ENCODE data around the gene COPS3.

Gene COPS3

DNA sequence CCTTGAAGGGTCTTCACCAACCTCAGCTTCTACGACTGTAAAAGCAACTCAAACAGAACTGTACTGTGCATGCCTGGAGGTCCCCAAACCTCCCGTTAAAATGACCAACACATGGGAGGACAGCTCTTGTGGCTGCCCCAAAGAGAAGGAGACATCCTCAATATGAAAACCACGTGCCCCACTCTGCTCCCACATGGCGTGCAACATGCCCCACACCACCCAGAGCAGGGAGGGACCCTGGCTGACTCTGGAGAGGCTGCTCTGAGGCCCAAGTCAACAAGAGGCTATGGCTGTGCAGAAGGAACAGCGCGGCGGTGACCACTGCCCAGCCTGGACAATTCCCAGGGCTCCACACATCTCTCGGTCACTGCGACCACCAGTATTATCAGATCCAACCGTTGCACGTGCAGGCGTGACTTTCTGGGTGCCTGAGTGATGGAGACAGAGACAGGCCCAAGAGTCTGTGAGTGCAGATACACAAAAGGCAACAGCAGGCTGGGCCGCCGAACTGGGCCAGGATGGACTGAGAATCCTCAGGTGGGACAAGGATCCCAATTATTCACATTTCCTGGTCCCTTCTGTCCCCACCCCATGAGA, 76.3 kb downstream of the COPS3 start:
- TF ChIP-seq GATA3 (IDR thresholded peaks at IDR 0.05; ENCODE audit: low read depth, low read length) (no peak), GATA2 (IDR thresholded peaks at IDR 0.05; ENCODE audit: low read depth, low read length) (no peak)

DNA sequence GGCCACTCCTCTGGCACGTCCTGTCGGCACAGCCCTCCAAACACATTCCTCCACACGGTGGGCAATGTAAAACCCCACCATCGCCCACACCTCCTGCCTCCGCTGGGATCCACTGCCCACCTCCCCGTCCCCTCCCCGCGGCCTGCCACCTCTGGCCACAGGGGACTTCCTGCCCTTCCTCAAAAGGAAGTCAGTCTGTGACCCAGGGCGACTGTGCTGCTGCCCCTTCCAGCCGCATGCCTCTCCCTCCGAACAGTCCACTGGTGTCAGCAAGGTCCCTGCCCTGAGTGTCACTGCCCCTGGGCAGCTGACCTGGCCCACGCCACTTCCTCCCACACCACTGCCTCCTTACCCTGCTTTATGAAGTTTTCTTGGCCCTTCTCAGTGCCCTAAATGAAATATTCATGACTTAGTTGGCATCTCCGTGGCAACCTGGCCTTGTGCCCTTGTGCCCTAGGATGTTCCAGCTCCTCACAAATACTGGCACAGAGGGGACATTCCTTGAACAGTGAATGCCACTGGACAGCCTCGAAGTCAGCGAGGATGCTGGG, 76.9 kb downstream of the COPS3 start:
- TF ChIP-seq GATA2 (IDR thresholded peaks at IDR 0.05; ENCODE audit: low read depth, low read length) (no peak), GATA3 (IDR thresholded peaks at IDR 0.05; ENCODE audit: low read depth, low read length) (no peak)

DNA sequence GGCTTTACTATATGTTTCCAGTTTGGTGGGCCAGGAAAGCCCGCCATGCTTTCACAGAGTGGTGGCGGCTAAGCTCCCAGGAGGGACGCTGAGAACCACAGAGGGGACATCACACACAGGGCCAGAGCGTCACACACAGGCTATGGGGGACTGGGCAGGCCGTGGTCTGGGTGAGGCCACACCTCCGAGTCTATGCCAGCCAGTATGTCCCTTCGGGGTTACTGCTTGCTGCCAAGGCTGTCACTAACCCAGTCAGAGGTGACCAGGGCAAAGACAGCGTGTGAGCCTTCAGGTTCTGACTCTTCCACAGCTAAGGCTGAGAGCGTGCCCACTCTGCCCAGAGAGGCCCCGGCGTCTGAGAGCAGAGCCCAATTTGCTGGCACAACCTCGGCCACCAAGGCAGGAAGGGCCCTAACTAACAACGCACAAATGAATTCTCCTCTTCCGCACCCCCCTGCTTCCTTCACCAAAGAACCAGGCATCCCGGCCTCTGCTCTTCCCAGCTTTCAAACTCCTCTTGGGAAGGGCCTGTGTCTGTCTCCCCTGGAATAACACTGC, 77.8 kb downstream of the COPS3 start:
- no peak for TF ChIP-seq GATA3 (IDR thresholded peaks at IDR 0.05; ENCODE audit: low read depth, low read length)
- TF ChIP-seq GATA2 (IDR thresholded peaks at IDR 0.05; ENCODE audit: low read depth, low read length) = no peak

GRCh38 chr17:17201907-17202306, 79.1 kb downstream of the COPS3 start:
- TF ChIP-seq GATA3 (IDR thresholded peaks at IDR 0.05; ENCODE audit: low read depth, low read length) = no peak
- TF ChIP-seq GATA2 (IDR thresholded peaks at IDR 0.05; ENCODE audit: low read depth, low read length) = no peak

DNA sequence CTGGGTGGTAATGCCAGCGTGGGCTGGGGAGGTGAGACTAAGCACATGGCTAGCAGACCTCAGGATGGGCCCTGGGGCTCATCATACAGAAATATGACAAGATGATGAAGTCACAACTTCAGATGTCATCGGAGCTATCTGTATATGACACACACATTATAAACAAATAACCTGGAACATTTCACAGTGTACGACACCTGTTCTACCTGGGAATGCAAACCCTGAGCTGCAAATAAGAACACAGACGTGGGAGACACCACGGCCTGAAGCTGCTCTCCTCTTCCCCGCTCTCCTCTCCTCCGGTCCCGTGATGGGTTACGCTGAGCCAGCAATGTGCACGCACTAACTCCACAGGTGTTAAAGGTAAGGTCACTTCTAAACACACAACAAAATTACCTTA, 79.8 kb downstream of the COPS3 start:
- TF ChIP-seq GATA2 (IDR thresholded peaks at IDR 0.05; ENCODE audit: low read depth, low read length) = no peak
- TF ChIP-seq GATA3 (IDR thresholded peaks at IDR 0.05; ENCODE audit: low read depth, low read length) = no peak

DNA sequence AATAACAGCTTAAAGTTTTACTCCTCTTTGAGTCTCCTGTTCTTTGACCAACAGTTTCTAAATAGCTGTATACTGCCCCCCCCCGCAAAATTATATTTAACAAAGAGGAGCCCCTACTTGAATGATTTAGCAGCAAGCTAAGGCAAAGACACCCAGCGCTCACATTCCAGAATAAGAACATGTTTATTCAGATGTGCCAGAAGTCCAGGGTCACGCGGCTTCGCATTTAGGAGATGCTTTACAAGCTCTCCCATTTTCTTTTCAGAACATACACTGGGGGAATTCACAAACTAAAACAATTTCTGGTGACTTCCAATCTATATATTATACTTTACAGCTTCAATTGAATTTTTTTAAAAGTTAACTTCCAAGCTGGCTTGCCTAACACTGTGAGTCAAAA, 80.2 kb downstream of the COPS3 start:
- TF ChIP-seq GATA3 (IDR thresholded peaks at IDR 0.05; ENCODE audit: low read depth, low read length) = no peak
- no peak for TF ChIP-seq GATA2 (IDR thresholded peaks at IDR 0.05; ENCODE audit: low read depth, low read length)

DNA sequence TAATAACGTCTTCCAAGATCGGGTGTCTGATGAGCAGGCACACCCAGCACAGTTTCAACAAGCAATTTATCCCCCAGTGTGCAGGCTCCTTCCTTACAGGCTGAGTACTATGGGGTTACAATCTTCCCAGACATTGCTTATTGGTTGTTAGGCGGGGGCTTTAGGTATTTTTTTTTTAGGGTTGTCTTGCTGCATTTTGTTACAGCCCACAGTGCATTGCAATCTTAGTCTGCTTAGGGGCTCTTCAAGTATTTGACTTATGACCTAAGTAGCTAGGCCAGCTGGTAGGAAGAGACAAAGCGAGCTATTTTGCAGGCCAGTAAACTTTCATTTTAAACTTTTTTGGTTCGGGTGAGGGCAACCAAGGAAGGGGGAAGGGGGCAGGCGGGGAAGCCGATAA, 80.7 kb downstream of the COPS3 start:
- TF ChIP-seq GATA3 (IDR thresholded peaks at IDR 0.05; ENCODE audit: low read depth, low read length) = no peak
- no peak for TF ChIP-seq GATA2 (IDR thresholded peaks at IDR 0.05; ENCODE audit: low read depth, low read length)

DNA sequence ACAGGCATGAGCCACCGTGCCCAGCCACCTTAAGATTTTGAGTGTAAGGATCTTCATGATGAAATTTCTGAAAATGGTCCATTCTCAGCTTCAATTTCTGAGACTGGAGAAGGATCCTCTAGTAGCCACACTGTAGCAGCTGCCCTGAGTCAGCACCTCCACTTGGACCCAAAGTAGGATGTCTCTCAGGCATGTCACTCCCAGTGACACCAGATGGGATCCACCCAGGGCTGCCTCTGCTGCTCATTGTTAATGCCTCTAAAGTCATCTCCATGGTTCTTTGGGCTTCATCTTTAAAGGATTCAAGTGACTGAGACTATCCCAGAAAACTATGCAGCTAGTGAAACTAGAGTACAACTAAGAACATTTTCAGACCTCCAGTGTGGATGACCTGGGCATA, 82.8 kb downstream of the COPS3 start:
- TF ChIP-seq GATA2 (IDR thresholded peaks at IDR 0.05; ENCODE audit: low read depth, low read length) (no peak), GATA3 (IDR thresholded peaks at IDR 0.05; ENCODE audit: low read depth, low read length) (no peak)

DNA sequence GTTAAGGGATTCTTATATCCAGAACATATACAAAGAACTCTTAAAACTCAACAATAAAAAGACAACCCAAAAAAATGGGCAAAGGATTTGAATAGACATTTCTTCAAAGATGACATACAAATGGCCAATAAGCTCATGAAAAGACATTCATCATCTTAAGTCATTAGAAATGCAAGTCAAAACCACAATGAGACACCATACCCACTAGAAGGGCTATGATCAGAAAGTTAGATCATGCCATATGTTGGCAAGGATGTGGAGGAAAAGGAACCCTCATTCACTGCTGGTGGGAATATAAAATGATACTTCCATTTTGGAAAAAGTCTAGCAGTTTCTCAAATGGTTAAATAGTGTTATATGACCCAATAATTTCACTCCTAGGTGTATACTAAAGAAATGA, 84.3 kb downstream of the COPS3 start:
- TF ChIP-seq GATA3 (IDR thresholded peaks at IDR 0.05; ENCODE audit: low read depth, low read length) (no peak), GATA2 (IDR thresholded peaks at IDR 0.05; ENCODE audit: low read depth, low read length) (no peak)
